NB4 (cell line): ENCODE data around the gene PMAIP1.
"Not testable (repeated sequence)": the region's sequence is repeated elsewhere in the genome, so short reads cannot be mapped to it uniquely, and the experiment has no call there.

ENCODE experiments used
- DNase-seq: peaks from one replicate; pipeline ENCODE4 v3.0.0; 2010; ENCODE audit warnings: low read depth
- H3K4me3 ChIP-seq: one replicate; pipeline ENCODE4 v1.5.1; 2011; ENCODE audit warnings: mild to moderate bottlenecking, low read depth, low read length, moderate library complexity
- CTCF ChIP-seq: IDR thresholded peaks from one replicate; pipeline ENCODE4 v1.5.1; 2012; ENCODE audit warnings: low read depth, low read length
- MAX ChIP-seq: IDR thresholded peaks from 2 replicates; pipeline ENCODE4 v1.6.1; 2011; ENCODE audit warnings: low read depth, low read length
- MYC ChIP-seq: IDR thresholded peaks from 2 replicates; pipeline ENCODE4 v1.6.1; 2011; ENCODE audit warnings: low read depth, low read length
- POLR2A ChIP-seq: IDR thresholded peaks from 2 replicates; pipeline ENCODE4 v1.6.1; 2011; ENCODE audit warnings: mild to moderate bottlenecking; ENCODE audit not compliant: insufficient read length; ENCODE audit errors: extremely low read depth

PMAIP1 gene

GRCh38 chr18:59899298-59900221 is at the start of gene PMAIP1:
PMAIP1 (plus strand) TSS chr18:59899996; CDS start chr18:59900178, 182 bp downstream.
- H3K4me3 ChIP-seq: peak within 1 kb of the TSS; percentile 82
- DNase-seq: peak; percentile 88
- TF ChIP-seq MYC (peak; percentile 21; the same call in 1 of the 2 replicates), CTCF (no peak), MAX (0 out of 2 replicates have a peak, but pooled peaks have one; percentile 19), POLR2A (peak; percentile 90)

GRCh38 chr18:59851784-59852399 is 47.9 kb upstream of the PMAIP1 start:
- no peak overlapping the region for H3K4me3 ChIP-seq
- DNase-seq: no peak
- TF ChIP-seq MYC (no peak), MAX (no peak), CTCF (no peak), POLR2A (no peak)

GRCh38 chr18:59852548-59852947 is 47.2 kb upstream of the PMAIP1 start:
- no peak for DNase-seq
- TF ChIP-seq CTCF (no peak), POLR2A (no peak), MAX (no peak), MYC (no peak)
- no peak overlapping the region for H3K4me3 ChIP-seq

GRCh38 chr18:59853380-59853779 is 46.4 kb upstream of the PMAIP1 start:
- no peak overlapping the region for H3K4me3 ChIP-seq
- TF ChIP-seq CTCF: no peak
- TF ChIP-seq POLR2A: no peak
- TF ChIP-seq MYC: no peak
- no peak for TF ChIP-seq MAX
- DNase-seq: no peak

GRCh38 chr18:59853988-59854387 is 45.8 kb upstream of the PMAIP1 start:
- DNase-seq, H3K4me3 ChIP-seq: not testable (repeated sequence)

GRCh38 chr18:59861009-59861408 is 38.8 kb upstream of the PMAIP1 start:
- no peak for DNase-seq
- TF ChIP-seq CTCF: no peak
- no peak for TF ChIP-seq POLR2A
- TF ChIP-seq MAX: no peak
- TF ChIP-seq MYC: no peak

More at GRCh38 chr18:59861009-59861408, 38.8 kb upstream of the PMAIP1 start:
- H3K4me3 ChIP-seq: no peak overlapping the region
